SU-DHL-6 (cell line): ENCODE results near the gene ZNF618.

Experiments used
- CTCF ChIP-seq: fragments of 200-600 bp; sonication (generic); IDR thresholded peaks from one replicate; pipeline ENCODE4 v1.5.1; 2017; ENCODE audit warnings: antibody characterized with exemption, mild to moderate bottlenecking, low read length, moderate library complexity; ENCODE audit not compliant: insufficient read depth, poor library complexity, severe bottlenecking
- EZH2phosphoT487 ChIP-seq: fragments of 200-600 bp; sonication (generic), shearing (Covaris generic); conservative IDR thresholded peaks from 2 replicates; pipeline ENCODE4 v1.6.1; 2018; ENCODE audit warnings: mild to moderate bottlenecking, antibody characterized with exemption, low read length, moderate library complexity, mixed read lengths

GRCh38 chr9:114002271-114002985 lies 126.3 kb downstream of the ZNF618 start:
- TF ChIP-seq CTCF (no peak), EZH2phosphoT487 (no peak)
